H9 (cell line): ENCODE measurements around the gene TMEFF2. TPM values are rescaled to one million over a fixed set of nuclear protein-coding genes. Genes with fewer than 3 reads are reported as not detected.
A peak's percentile ranks its signal among the peaks of the same experiment; 100 is the strongest.
"Not testable (repeated sequence)": the region's sequence is repeated elsewhere in the genome, so short reads cannot be mapped to it uniquely, and the experiment has no call there.

ENCODE experiments used
- DNase-seq: peaks from one replicate; pipeline ENCODE4 v3.0.0-alpha.2; 2017
- H2AFZ ChIP-seq: one replicate; pipeline ENCODE4 v1.6.1; 2013; ENCODE audit warnings: mild to moderate bottlenecking, low read length, control low read depth, moderate library complexity
- H2AK5ac ChIP-seq: 2 replicates; pipeline ENCODE4 v1.6.1; 2013; ENCODE audit warnings: low read length, control low read depth, mixed read lengths; ENCODE audit not compliant: insufficient read length
- H2BK120ac ChIP-seq: one replicate; pipeline ENCODE4 v1.6.1; 2013; ENCODE audit warnings: low read depth, mild to moderate bottlenecking, low read length, control low read depth, inconsistent platforms; ENCODE audit not compliant: poor library complexity, severe bottlenecking
- H2BK12ac ChIP-seq: 2 replicates; pipeline ENCODE4 v1.6.1; 2013; ENCODE audit warnings: low read length, control low read depth, mixed read lengths, low read depth; ENCODE audit not compliant: insufficient read length
- H2BK15ac ChIP-seq: 2 replicates; pipeline ENCODE4 v1.6.1; 2013; ENCODE audit warnings: low read depth, low read length, control low read depth
- H2BK20ac ChIP-seq: one replicate; pipeline ENCODE4 v1.6.1; 2013; ENCODE audit warnings: low read depth, mild to moderate bottlenecking, low read length, control low read depth, inconsistent platforms; ENCODE audit not compliant: poor library complexity, severe bottlenecking
- H2BK5ac ChIP-seq: 2 replicates; pipeline ENCODE4 v1.6.1; 2013; ENCODE audit warnings: low read length, control low read depth, mixed read lengths; ENCODE audit not compliant: insufficient read length
- H3K14ac ChIP-seq: 2 replicates; pipeline ENCODE4 v1.6.1; 2013; ENCODE audit warnings: low read length, control low read depth; ENCODE audit not compliant: insufficient read depth
- H3K18ac ChIP-seq: 2 replicates; pipeline ENCODE4 v1.6.1; 2013; ENCODE audit warnings: low read depth, mild to moderate bottlenecking, mixed read lengths, low read length, control low read depth; ENCODE audit not compliant: insufficient read length
- H3K23ac ChIP-seq: 2 replicates; pipeline ENCODE4 v1.6.1; 2013; ENCODE audit warnings: low read length, control low read depth, mixed read lengths, low read depth; ENCODE audit not compliant: insufficient read length
- H3K23me2 ChIP-seq: 2 replicates; pipeline ENCODE4 v1.6.1; 2013; ENCODE audit warnings: low read depth, mild to moderate bottlenecking, mixed read lengths, low read length, control low read depth; ENCODE audit not compliant: insufficient read length, poor library complexity, severe bottlenecking
- H3K27ac ChIP-seq: 2 replicates; pipeline ENCODE4 v1.5.1; 2013; ENCODE audit warnings: low read length, control low read depth, mixed read lengths, low read depth; ENCODE audit not compliant: insufficient read length
- H3K27me3 ChIP-seq: 2 replicates; pipeline ENCODE4 v1.6.1; 2013; ENCODE audit warnings: low read length, control low read depth, inconsistent platforms; ENCODE audit not compliant: insufficient read depth
- H3K4ac ChIP-seq: 2 replicates; pipeline ENCODE4 v1.6.1; 2013; ENCODE audit warnings: low read depth, mild to moderate bottlenecking, control low read depth, inconsistent platforms, low read length, moderate library complexity
- H3K4me1 ChIP-seq: 2 replicates; pipeline ENCODE4 v1.6.1; 2013; ENCODE audit warnings: low read length, control low read depth, inconsistent platforms; ENCODE audit not compliant: insufficient read depth
- H3K4me2 ChIP-seq: 2 replicates; pipeline ENCODE4 v1.6.1; 2013; ENCODE audit warnings: low read length, control low read depth, mixed read lengths; ENCODE audit not compliant: insufficient read length, insufficient read depth
- H3K56ac ChIP-seq: 2 replicates; pipeline ENCODE4 v1.6.1; 2013; ENCODE audit warnings: low read depth, mild to moderate bottlenecking, mixed read lengths, low read length, control low read depth; ENCODE audit not compliant: insufficient read length
- H3K79me1 ChIP-seq: 2 replicates; pipeline ENCODE4 v1.6.1; 2013; ENCODE audit warnings: low read depth, mild to moderate bottlenecking, moderate library complexity, low read length, control low read depth, inconsistent platforms; ENCODE audit not compliant: insufficient read depth, poor library complexity, severe bottlenecking
- H3K79me2 ChIP-seq: 2 replicates; pipeline ENCODE4 v1.6.1; 2013; ENCODE audit warnings: low read length, control low read depth, inconsistent platforms; ENCODE audit not compliant: insufficient read depth
- H3K9ac ChIP-seq: 2 replicates; pipeline ENCODE4 v1.6.1; 2013; ENCODE audit warnings: low read length, control low read depth, mixed read lengths; ENCODE audit not compliant: insufficient read length; ENCODE audit errors: extremely low read depth
- H3K9me3 ChIP-seq: one replicate; pipeline ENCODE4 v1.6.1; 2013; ENCODE audit warnings: low read depth, low read length, inconsistent platforms; ENCODE audit not compliant: control insufficient read depth
- H3T11ph ChIP-seq: one replicate; pipeline ENCODE4 v1.6.1; 2013; ENCODE audit warnings: mild to moderate bottlenecking, low read length, control low read depth, inconsistent platforms
- H4K20me1 ChIP-seq: one replicate; pipeline ENCODE4 v1.6.1; 2013; ENCODE audit not compliant: control insufficient read depth, insufficient read length, insufficient read depth
- H4K5ac ChIP-seq: 2 replicates; pipeline ENCODE4 v1.6.1; 2013; ENCODE audit warnings: low read depth, mild to moderate bottlenecking, mixed read lengths, low read length, control low read depth; ENCODE audit not compliant: insufficient read length
- H4K8ac ChIP-seq: replicated peaks from 2 replicates; pipeline ENCODE4 v1.6.1; 2013; ENCODE audit warnings: low read length, control low read depth, mixed read lengths, low read depth; ENCODE audit not compliant: insufficient read length
- H4K91ac ChIP-seq: 2 replicates; pipeline ENCODE4 v1.6.1; 2013; ENCODE audit warnings: low read depth, mild to moderate bottlenecking, moderate library complexity, mixed read lengths, low read length, control low read depth; ENCODE audit not compliant: insufficient read length
- H3K27ac Mint-ChIP-seq, 3 experiments: 2 replicates in 2 of 3; 3 replicates in 1 of 3; pipeline ENCODE4 v1.8.0; 2020 to 2021; ENCODE audit warnings: mixed read lengths in 3 of 3, mild to moderate bottlenecking in 1 of 3, moderate library complexity in 1 of 3
- H3K27me3 Mint-ChIP-seq: 2 replicates; pipeline ENCODE4 v1.8.0; 2021; ENCODE audit warnings: low read depth, mild to moderate bottlenecking, moderate library complexity, mixed read lengths
- H3K36me3 Mint-ChIP-seq, 3 experiments: 2 replicates in 2 of 3; 3 replicates in 1 of 3; pipeline ENCODE4 v1.8.0; 2020 to 2021; ENCODE audit warnings: low read depth in 3 of 3, mixed read lengths in 3 of 3; ENCODE audit not compliant: insufficient read depth in 1 of 3
- H3K4me1 Mint-ChIP-seq, 2 experiments: 2 replicates each; pipeline ENCODE4 v1.8.0; 2020; ENCODE audit warnings: mixed read lengths in 2 of 2
- H3K4me3 Mint-ChIP-seq, 2 experiments: 2 replicates in 1 of 2; 3 replicates in 1 of 2; pipeline ENCODE4 v1.8.0; 2020 to 2021; ENCODE audit warnings: mild to moderate bottlenecking in 2 of 2, mixed read lengths in 2 of 2, moderate library complexity in 1 of 2
- H3K9me3 Mint-ChIP-seq, 2 experiments: 2 replicates in 1 of 2; 3 replicates in 1 of 2; pipeline ENCODE4 v1.8.0; 2020; ENCODE audit warnings: mild to moderate bottlenecking in 2 of 2, mixed read lengths in 2 of 2, moderate library complexity in 1 of 2
- WGBS: extraction: QIAGEN DNeasy Blood & Tissue Kit; methylation state at CpG from one replicate; pipeline ENCODE4 v1.1.7; 2013; ENCODE audit warnings: missing lambda C conversion rate, low lambda C conversion rate, mixed read lengths; ENCODE audit not compliant: insufficient read length; ENCODE audit errors: extremely low coverage; 5-methylcytosine and 5-hydroxymethylcytosine counted together
- total RNA-seq: library from RNA; stranded (reverse); gene quantifications from 2 replicates; pipeline ENCODE4 v1.2.1, GENCODE V29; 2021
- TF ChIP-seq, protein P1 (sequence below): fragments of 200-600 bp; sonication (generic); conservative IDR thresholded peaks from 3 replicates; pipeline ENCODE4 v1.8.0; 2021; ENCODE audit warnings: antibody characterized with exemption, mild to moderate bottlenecking

TMEFF2 gene
- total RNA-seq, 1 experiment from 2014 or later, result 0.39 TPM

DNA sequence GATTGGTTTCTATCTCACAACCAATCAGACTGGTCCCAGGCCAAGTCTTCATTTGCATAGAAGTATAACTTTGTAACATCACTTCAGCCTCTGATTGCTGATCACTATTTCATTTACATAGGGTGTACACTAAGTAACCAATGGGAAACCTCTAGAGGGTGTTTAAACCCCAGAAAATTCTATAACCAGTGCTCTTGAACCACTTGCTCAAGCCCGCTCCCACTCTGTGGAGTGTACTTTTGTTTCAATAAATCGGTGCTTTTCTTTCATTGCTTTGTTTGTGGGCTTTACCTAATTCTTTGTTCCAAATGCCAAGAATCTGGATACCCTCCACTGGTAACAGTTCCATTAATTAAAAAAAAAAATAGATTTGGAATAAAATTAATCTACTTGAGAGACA, 77.0 kb downstream of the TMEFF2 start:
- Mint-ChIP-seq H3K4me3 (no peak overlapping the region), H3K9me3 (peaks cover 13 to 20% of the 10 kb centered on the region in 2 experiments; a peak in 4 of 5 replicates), H3K27ac (no peak overlapping the region), H3K36me3 (peaks cover 0 to 18% (median 11%) of the 10 kb centered on the region in 3 experiments; a peak in 4 of 7 replicates), H3K27me3 (no peaks in the 10 kb centered on the region), H3K4me1 (no peaks in the 10 kb centered on the region)
- H2AFZ ChIP-seq, result no peak overlapping the region
- no peak overlapping the region for H3K14ac ChIP-seq
- no peaks in the 10 kb centered on the region for H3K4me1 ChIP-seq
- H3K27me3 ChIP-seq, result no peaks in the 10 kb centered on the region
- WGBS, result no CpG with 5 or more reads among the region's 2 CpGs
- TF ChIP-seq, protein P1, sequence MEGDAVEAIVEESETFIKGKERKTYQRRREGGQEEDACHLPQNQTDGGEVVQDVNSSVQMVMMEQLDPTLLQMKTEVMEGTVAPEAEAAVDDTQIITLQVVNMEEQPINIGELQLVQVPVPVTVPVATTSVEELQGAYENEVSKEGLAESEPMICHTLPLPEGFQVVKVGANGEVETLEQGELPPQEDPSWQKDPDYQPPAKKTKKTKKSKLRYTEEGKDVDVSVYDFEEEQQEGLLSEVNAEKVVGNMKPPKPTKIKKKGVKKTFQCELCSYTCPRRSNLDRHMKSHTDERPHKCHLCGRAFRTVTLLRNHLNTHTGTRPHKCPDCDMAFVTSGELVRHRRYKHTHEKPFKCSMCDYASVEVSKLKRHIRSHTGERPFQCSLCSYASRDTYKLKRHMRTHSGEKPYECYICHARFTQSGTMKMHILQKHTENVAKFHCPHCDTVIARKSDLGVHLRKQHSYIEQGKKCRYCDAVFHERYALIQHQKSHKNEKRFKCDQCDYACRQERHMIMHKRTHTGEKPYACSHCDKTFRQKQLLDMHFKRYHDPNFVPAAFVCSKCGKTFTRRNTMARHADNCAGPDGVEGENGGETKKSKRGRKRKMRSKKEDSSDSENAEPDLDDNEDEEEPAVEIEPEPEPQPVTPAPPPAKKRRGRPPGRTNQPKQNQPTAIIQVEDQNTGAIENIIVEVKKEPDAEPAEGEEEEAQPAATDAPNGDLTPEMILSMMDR, result no peak
- no peak overlapping the region for H3K9ac ChIP-seq
- no peak overlapping the region for H3K4me2 ChIP-seq
- H2BK120ac ChIP-seq, result no peak overlapping the region
- no peak overlapping the region for H3K4ac ChIP-seq
- H3K27ac ChIP-seq, result no peak overlapping the region
- no peak overlapping the region for H3K23ac ChIP-seq
- no peaks in the 10 kb centered on the region for H4K20me1 ChIP-seq
- no peak overlapping the region for H4K91ac ChIP-seq
- no peak overlapping the region for H2BK15ac ChIP-seq
- H3K56ac ChIP-seq, result no peak overlapping the region
- no peak overlapping the region for H2BK12ac ChIP-seq
- H3K9me3 ChIP-seq, result no peaks in the 10 kb centered on the region
- H4K5ac ChIP-seq, result no peak overlapping the region
- no peak overlapping the region for H2BK5ac ChIP-seq
- H2BK20ac ChIP-seq, result no peak overlapping the region
- no peaks in the 10 kb centered on the region for H3K79me1 ChIP-seq
- no peak overlapping the region for H3K18ac ChIP-seq
- H4K8ac ChIP-seq, result no peak overlapping the region
- H3T11ph ChIP-seq, result no peak overlapping the region
- H3K23me2 ChIP-seq, result no peaks in the 10 kb centered on the region
- no peak for DNase-seq
- H2AK5ac ChIP-seq, result no peak overlapping the region
- H3K79me2 ChIP-seq, result no peaks in the 10 kb centered on the region

DNA sequence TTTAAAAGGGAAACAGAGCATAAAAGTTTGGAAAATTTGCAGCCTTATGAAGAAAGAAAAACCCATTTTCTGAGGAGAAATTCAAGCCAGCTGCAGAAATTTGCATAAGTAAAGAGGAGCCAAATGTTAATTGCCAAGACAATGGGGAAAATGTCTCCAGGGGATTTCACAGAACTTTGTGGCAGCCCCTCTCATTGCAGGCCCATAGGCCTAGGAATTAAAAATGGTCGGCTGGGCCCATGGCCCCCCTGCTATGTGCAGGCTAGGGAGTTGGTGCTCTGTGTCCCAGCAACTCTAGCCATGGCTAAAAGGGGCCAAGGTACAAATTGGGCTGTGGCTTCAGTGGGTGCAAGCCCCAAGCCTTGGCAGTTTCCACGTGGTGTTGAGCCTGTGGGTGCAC, 83.2 kb downstream of the TMEFF2 start:
- H3K4me3 Mint-ChIP-seq, H3K79me1 ChIP-seq, H3K27ac ChIP-seq: not testable (repeated sequence)

More for the DNA sequence above, 83.2 kb downstream of the TMEFF2 start:
- H3T11ph ChIP-seq, H2BK12ac ChIP-seq, H3K27me3 Mint-ChIP-seq, H3K4me1 Mint-ChIP-seq, H3K79me2 ChIP-seq, H4K20me1 ChIP-seq, H3K23me2 ChIP-seq, DNase-seq, H3K18ac ChIP-seq, H3K9ac ChIP-seq, H3K14ac ChIP-seq, H4K8ac ChIP-seq, H2AK5ac ChIP-seq, H3K9me3 ChIP-seq, H4K5ac ChIP-seq, H3K27me3 ChIP-seq, H4K91ac ChIP-seq, H2AFZ ChIP-seq, H2BK5ac ChIP-seq, H2BK20ac ChIP-seq, H3K56ac ChIP-seq, H2BK120ac ChIP-seq, H3K4me2 ChIP-seq, H3K4me1 ChIP-seq, H3K4ac ChIP-seq, H3K23ac ChIP-seq, H2BK15ac ChIP-seq: not testable (repeated sequence)
- Mint-ChIP-seq H3K36me3 (peaks cover 8 to 29% (median 20%) of the 10 kb centered on the region in 3 experiments), H3K27ac (peak overlapping the region in 2 of 3 experiments; percentile 0 to 79; a peak in 4 of 7 replicates), H3K9me3 (peaks cover 18 to 21% of the 10 kb centered on the region in 2 experiments)
- WGBS, result no CpG with 5 or more reads among the region's 2 CpGs
